Immature natural killer cell (primary cell): ENCODE measurements around the gene PSMB2. TPM values are rescaled to one million over a fixed set of nuclear protein-coding genes. Genes with fewer than 3 reads are reported as not detected.
A peak's percentile ranks its signal among the peaks of the same experiment; 100 is the strongest.
"Not testable (repeated sequence)": the region's sequence is repeated elsewhere in the genome, so short reads cannot be mapped to it uniquely, and the experiment has no call there.

Experiments used
- DNase-seq, 3 donors: peaks; one replicate each; pipeline ENCODE4 v3.0.0; 2022; ENCODE audit warnings: mixed read lengths in 1 of 3
- H3K27ac Mint-ChIP-seq, 6 donors: one replicate each; pipeline ENCODE4 v1.8.0; 2020; ENCODE audit warnings: mixed read lengths in 6 of 6, mild to moderate bottlenecking in 5 of 6, inconsistent platforms in 4 of 6, moderate library complexity in 3 of 6
- H3K27me3 Mint-ChIP-seq, 3 donors: one replicate each; pipeline ENCODE4 v1.8.0; 2020 to 2021; ENCODE audit warnings: low read depth in 3 of 3, mild to moderate bottlenecking in 3 of 3, mixed read lengths in 3 of 3, moderate library complexity in 3 of 3, inconsistent platforms in 1 of 3
- H3K36me3 Mint-ChIP-seq, 3 donors: one replicate each; pipeline ENCODE4 v1.8.0; 2020; ENCODE audit warnings: mixed read lengths in 3 of 3, inconsistent platforms in 2 of 3, mild to moderate bottlenecking in 2 of 3
- H3K4me1 Mint-ChIP-seq, 2 donors: one replicate each; pipeline ENCODE4 v1.8.0; 2020; ENCODE audit warnings: inconsistent platforms in 2 of 2, mild to moderate bottlenecking in 2 of 2, mixed read lengths in 2 of 2, moderate library complexity in 1 of 2
- H3K4me3 Mint-ChIP-seq, 5 donors: one replicate each; pipeline ENCODE4 v1.8.0; 2020; ENCODE audit warnings: mild to moderate bottlenecking in 5 of 5, mixed read lengths in 5 of 5, inconsistent platforms in 3 of 5, moderate library complexity in 3 of 5
- H3K9me3 Mint-ChIP-seq, 6 donors: one replicate each; pipeline ENCODE4 v1.8.0; 2020; ENCODE audit warnings: mild to moderate bottlenecking in 6 of 6, mixed read lengths in 6 of 6, inconsistent platforms in 4 of 6, moderate library complexity in 3 of 6
- polyA plus RNA-seq, 3 donors: library from polyadenylated mRNA; unstranded; fragments of 300-500 nt; fragmentation: Illumina TruSeq; gene quantifications; one replicate each; pipeline ENCODE4 v1.2.3, GENCODE V29; 2021

The PSMB2 gene
- polyA plus RNA-seq, 3 donors from 2014 or later, result 83.2 to 108 (median 89.7) TPM

- H3K36me3 Mint-ChIP-seq, result peaks cover 11 to 32% (median 12%) of the 10 kb centered on the region in 3 donors
- no peak overlapping the region for H3K4me3 Mint-ChIP-seq
- no peaks in the 10 kb centered on the region for H3K9me3 Mint-ChIP-seq
- DNase-seq, result no peak
- no peaks in the 10 kb centered on the region for H3K27me3 Mint-ChIP-seq
- peaks cover 5 to 9% of the 10 kb centered on the region in 2 donors for H3K4me1 Mint-ChIP-seq
- H3K27ac Mint-ChIP-seq, result peak overlapping the region in 1 of 6 donors; percentile 63
Measured at GRCh38 chr1:35598895-35599294, 42.4 kb downstream of the PSMB2 start.

- H3K27ac Mint-ChIP-seq, result no peak overlapping the region
- no peaks in the 10 kb centered on the region for H3K9me3 Mint-ChIP-seq
- DNase-seq, result no peak
- peaks cover 14 to 19% of the 10 kb centered on the region in 2 donors for H3K4me1 Mint-ChIP-seq
- H3K27me3 Mint-ChIP-seq, result no peaks in the 10 kb centered on the region
- no peak overlapping the region for H3K4me3 Mint-ChIP-seq
- H3K36me3 Mint-ChIP-seq, result peaks cover 7 to 24% (median 9%) of the 10 kb centered on the region in 3 donors
Measured at GRCh38 chr1:35597870-35598269, 43.5 kb downstream of the PSMB2 start.

GRCh38 chr1:35595684-35596083, 45.6 kb downstream of the PSMB2 start:
- H3K36me3 Mint-ChIP-seq, result peaks cover 9 to 25% (median 15%) of the 10 kb centered on the region in 3 donors
- peaks cover 23 to 28% of the 10 kb centered on the region in 2 donors for H3K4me1 Mint-ChIP-seq
- no peak for DNase-seq
- H3K27ac Mint-ChIP-seq, result peak overlapping the region; percentile 3 to 74 (median 57)
- no peak overlapping the region for H3K4me3 Mint-ChIP-seq
- no peaks in the 10 kb centered on the region for H3K9me3 Mint-ChIP-seq
- H3K27me3 Mint-ChIP-seq, result peaks cover 0 to 2% (median 1%) of the 10 kb centered on the region in 3 donors

GRCh38 chr1:35594005-35594760, 47.1 kb downstream of the PSMB2 start:
- no peak overlapping the region for H3K4me3 Mint-ChIP-seq
- peak overlapping the region in 5 of 6 donors; percentile 33 to 91 (median 62) for H3K27ac Mint-ChIP-seq
- peaks cover 5 to 21% (median 8%) of the 10 kb centered on the region in 3 donors for H3K36me3 Mint-ChIP-seq
- H3K27me3 Mint-ChIP-seq, result peaks cover 0 to 2% (median 1%) of the 10 kb centered on the region in 3 donors
- DNase-seq, result no peak
- H3K9me3 Mint-ChIP-seq, result no peaks in the 10 kb centered on the region
- H3K4me1 Mint-ChIP-seq, result peaks cover 27 to 28% of the 10 kb centered on the region in 2 donors

GRCh38 chr1:35592991-35593769, 48.1 kb downstream of the PSMB2 start:
- Mint-ChIP-seq H3K27me3 (peaks cover 0 to 2% (median 1%) of the 10 kb centered on the region in 3 donors), H3K9me3 (no peaks in the 10 kb centered on the region), H3K4me3 (peak overlapping the region in 3 of 5 donors; percentile 9 to 58 (median 39)), H3K36me3 (peaks cover 4 to 24% (median 8%) of the 10 kb centered on the region in 3 donors), H3K4me1 (peaks cover 27 to 28% of the 10 kb centered on the region in 2 donors), H3K27ac (peak overlapping the region; percentile 69 to 91 (median 72))
- DNase-seq, result no peak

- peaks cover 4 to 23% (median 8%) of the 10 kb centered on the region in 3 donors for H3K36me3 Mint-ChIP-seq
- H3K27me3 Mint-ChIP-seq, result peaks cover 0 to 2% (median 1%) of the 10 kb centered on the region in 3 donors
- DNase-seq, result no peak
- peaks cover 21 to 27% of the 10 kb centered on the region in 2 donors for H3K4me1 Mint-ChIP-seq
- no peak overlapping the region for H3K4me3 Mint-ChIP-seq
- H3K9me3 Mint-ChIP-seq, result no peaks in the 10 kb centered on the region
- peak overlapping the region in 4 of 6 donors; percentile 15 to 85 (median 58) for H3K27ac Mint-ChIP-seq
Measured at GRCh38 chr1:35591211-35591610, 50.1 kb downstream of the PSMB2 start.

GRCh38 chr1:35590476-35591040, 50.8 kb downstream of the PSMB2 start:
- Mint-ChIP-seq H3K27me3 (peaks cover 0 to 2% (median 1%) of the 10 kb centered on the region in 3 donors), H3K27ac (no peak overlapping the region), H3K36me3 (peaks cover 4 to 17% (median 8%) of the 10 kb centered on the region in 3 donors), H3K9me3 (no peaks in the 10 kb centered on the region), H3K4me1 (peaks cover 21 to 25% of the 10 kb centered on the region in 2 donors), H3K4me3 (no peak overlapping the region)
- no peak for DNase-seq

GRCh38 chr1:35589516-35590427, 51.6 kb downstream of the PSMB2 start:
- Mint-ChIP-seq H3K9me3 (no peaks in the 10 kb centered on the region), H3K4me3 (no peak overlapping the region), H3K27me3 (peaks cover 0 to 2% (median 1%) of the 10 kb centered on the region in 3 donors), H3K36me3 (peaks cover 4 to 14% (median 8%) of the 10 kb centered on the region in 3 donors), H3K27ac (peak overlapping the region in 3 of 6 donors; percentile 23 to 81 (median 47)), H3K4me1 (peaks cover 21 to 25% of the 10 kb centered on the region in 2 donors)
- no peak for DNase-seq

GRCh38 chr1:35588197-35588910, 53.0 kb downstream of the PSMB2 start:
- Mint-ChIP-seq H3K27ac (no peak overlapping the region), H3K36me3 (peaks cover 8 to 18% (median 9%) of the 10 kb centered on the region in 3 donors), H3K9me3 (no peaks in the 10 kb centered on the region), H3K4me1 (peaks cover 14 to 18% of the 10 kb centered on the region in 2 donors), H3K4me3 (no peak overlapping the region), H3K27me3 (peaks cover 0 to 2% (median 1%) of the 10 kb centered on the region in 3 donors)
- no peak for DNase-seq

GRCh38 chr1:35587736-35588135, 53.6 kb downstream of the PSMB2 start:
- H3K9me3 Mint-ChIP-seq, result no peaks in the 10 kb centered on the region
- H3K4me3 Mint-ChIP-seq, result no peak overlapping the region
- no peak for DNase-seq
- peaks cover 0 to 2% (median under 1%) of the 10 kb centered on the region in 3 donors for H3K27me3 Mint-ChIP-seq
- peaks cover 6 to 18% (median 9%) of the 10 kb centered on the region in 3 donors for H3K36me3 Mint-ChIP-seq
- H3K4me1 Mint-ChIP-seq, result peaks cover 7 to 13% of the 10 kb centered on the region in 2 donors
- no peak overlapping the region for H3K27ac Mint-ChIP-seq

GRCh38 chr1:35586808-35587207, 54.5 kb downstream of the PSMB2 start:
- peaks cover 4 to 18% (median 9%) of the 10 kb centered on the region in 3 donors for H3K36me3 Mint-ChIP-seq
- H3K4me3 Mint-ChIP-seq, result no peak overlapping the region
- DNase-seq, result no peak
- H3K4me1 Mint-ChIP-seq, result peaks cover 4 to 8% of the 10 kb centered on the region in 2 donors
- no peak overlapping the region for H3K27ac Mint-ChIP-seq
- peaks cover 0 to 2% (median 0%) of the 10 kb centered on the region in 3 donors for H3K27me3 Mint-ChIP-seq
- H3K9me3 Mint-ChIP-seq, result no peaks in the 10 kb centered on the region

GRCh38 chr1:35585805-35586204, 55.5 kb downstream of the PSMB2 start:
- H3K4me3 Mint-ChIP-seq, H3K9me3 Mint-ChIP-seq, H3K4me1 Mint-ChIP-seq, DNase-seq, H3K27me3 Mint-ChIP-seq: not testable (repeated sequence)
- H3K27ac Mint-ChIP-seq, result peak overlapping the region in 1 of 6 donors; percentile 12
- peaks cover 0 to 13% (median 4%) of the 10 kb centered on the region in 3 donors for H3K36me3 Mint-ChIP-seq
